A673 (cell line): ENCODE results near the gene MGST2.

Source experiments
- CTCF ChIP-seq: fragments of 300-800, 200-600 bp; sonication (generic); conservative IDR thresholded peaks from 2 replicates; pipeline ENCODE4 v1.5.1; 2017; ENCODE audit warnings: low read depth, mild to moderate bottlenecking, antibody characterized with exemption, low read length, moderate library complexity, mixed read lengths
- EZH2 ChIP-seq: fragments of 200-600 bp; sonication (generic); IDR thresholded peaks from 2 replicates; pipeline ENCODE4 v1.6.1; 2017; ENCODE audit warnings: borderline replicate concordance, low read depth, mild to moderate bottlenecking, mixed read lengths, antibody characterized with exemption, low read length; ENCODE audit not compliant: poor library complexity, severe bottlenecking

GRCh38 chr4:139740121-139740520 lies 74.5 kb downstream of the MGST2 start:
- TF ChIP-seq CTCF: no peak
- no peak for TF ChIP-seq EZH2
